VCaP (cell line): ENCODE data around the gene GFOD1.

Source experiments
- H3K27ac ChIP-seq: fragments of 450-650 bp; 2 replicates; pipeline ENCODE4 v1.5.1; 2017
- TF ChIP-seq, protein P1 (sequence below): fragments of 450-650 bp; conservative IDR thresholded peaks from 2 replicates; pipeline ENCODE4 v1.5.1; 2017; ENCODE audit warnings: mild to moderate bottlenecking, moderate library complexity

The GFOD1 gene

DNA sequence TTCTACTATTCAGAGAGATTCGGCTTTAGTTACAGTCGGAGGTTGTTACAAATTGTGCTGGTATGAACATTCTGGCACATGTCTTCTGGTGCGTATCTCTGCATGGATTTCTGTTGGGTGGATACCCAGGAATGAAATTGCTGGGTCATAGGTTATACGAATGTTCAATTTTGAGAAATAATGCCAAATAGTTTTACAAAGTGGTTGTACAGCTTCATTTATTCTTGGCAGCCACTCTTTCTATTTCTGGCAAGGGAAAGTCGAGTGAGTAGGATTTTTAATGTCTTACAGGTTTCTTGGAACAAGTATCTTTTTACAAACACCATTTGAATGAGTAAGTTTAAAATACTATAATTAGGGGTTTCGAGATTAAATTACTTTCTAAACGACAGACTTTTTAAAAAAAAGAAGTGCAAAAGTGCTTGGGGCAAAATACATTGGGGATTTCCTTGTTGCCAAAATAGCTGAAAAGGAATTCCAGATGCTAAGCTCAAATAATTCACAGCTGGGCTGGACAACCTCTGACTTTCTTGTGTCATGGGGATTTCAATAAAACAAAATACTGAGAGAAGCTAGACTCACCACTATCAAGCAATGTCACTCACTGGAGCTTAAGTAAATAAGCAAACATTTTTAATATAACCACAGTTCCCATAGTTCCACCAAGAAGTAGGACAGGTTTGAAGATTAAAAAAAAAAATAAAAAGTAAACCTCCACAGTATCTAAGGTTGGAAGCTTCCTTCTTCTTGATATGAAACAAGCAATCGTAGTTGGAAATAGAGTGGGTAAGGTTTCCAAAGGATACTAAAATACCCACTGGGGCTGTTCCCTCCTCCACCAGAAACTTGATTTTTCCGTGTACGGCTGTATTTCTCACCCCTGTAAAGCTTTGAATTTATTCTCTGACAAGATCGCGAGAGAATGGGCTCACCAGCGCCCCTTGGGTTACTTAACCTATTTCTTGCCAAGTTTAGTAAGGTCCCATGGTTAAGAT is 21.6 kb upstream of the GFOD1 start:
- TF ChIP-seq, protein P1, sequence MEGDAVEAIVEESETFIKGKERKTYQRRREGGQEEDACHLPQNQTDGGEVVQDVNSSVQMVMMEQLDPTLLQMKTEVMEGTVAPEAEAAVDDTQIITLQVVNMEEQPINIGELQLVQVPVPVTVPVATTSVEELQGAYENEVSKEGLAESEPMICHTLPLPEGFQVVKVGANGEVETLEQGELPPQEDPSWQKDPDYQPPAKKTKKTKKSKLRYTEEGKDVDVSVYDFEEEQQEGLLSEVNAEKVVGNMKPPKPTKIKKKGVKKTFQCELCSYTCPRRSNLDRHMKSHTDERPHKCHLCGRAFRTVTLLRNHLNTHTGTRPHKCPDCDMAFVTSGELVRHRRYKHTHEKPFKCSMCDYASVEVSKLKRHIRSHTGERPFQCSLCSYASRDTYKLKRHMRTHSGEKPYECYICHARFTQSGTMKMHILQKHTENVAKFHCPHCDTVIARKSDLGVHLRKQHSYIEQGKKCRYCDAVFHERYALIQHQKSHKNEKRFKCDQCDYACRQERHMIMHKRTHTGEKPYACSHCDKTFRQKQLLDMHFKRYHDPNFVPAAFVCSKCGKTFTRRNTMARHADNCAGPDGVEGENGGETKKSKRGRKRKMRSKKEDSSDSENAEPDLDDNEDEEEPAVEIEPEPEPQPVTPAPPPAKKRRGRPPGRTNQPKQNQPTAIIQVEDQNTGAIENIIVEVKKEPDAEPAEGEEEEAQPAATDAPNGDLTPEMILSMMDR = no peak
- H3K27ac ChIP-seq = peak overlapping the region; percentile 18

DNA sequence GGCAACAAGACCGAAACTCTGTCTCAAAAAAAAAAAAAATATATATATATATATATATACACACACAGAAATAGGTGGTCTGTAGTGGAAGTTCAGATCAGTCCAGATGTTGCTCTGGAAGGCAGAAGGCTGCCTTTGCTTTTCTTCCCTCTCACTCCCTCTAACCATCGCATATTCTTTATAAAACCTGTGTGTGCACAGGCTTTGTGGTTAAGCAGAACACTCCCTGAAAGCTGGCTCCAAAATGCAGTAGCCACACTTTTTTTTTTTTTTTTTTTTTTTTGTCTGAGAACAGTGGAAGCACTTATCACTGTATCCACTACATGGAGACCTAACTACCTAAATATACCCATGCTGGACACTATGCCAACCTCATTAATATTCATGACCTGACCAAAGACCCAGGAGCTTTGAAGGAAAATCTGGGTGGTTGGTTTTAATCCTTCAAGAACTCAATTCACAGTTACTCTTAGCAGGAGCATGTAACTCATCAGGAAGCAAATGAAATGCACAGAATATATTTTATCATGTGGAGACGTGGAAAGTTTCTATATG is 20.0 kb upstream of the GFOD1 start:
- no peak overlapping the region for H3K27ac ChIP-seq
- TF ChIP-seq, protein P1 = no peak

DNA sequence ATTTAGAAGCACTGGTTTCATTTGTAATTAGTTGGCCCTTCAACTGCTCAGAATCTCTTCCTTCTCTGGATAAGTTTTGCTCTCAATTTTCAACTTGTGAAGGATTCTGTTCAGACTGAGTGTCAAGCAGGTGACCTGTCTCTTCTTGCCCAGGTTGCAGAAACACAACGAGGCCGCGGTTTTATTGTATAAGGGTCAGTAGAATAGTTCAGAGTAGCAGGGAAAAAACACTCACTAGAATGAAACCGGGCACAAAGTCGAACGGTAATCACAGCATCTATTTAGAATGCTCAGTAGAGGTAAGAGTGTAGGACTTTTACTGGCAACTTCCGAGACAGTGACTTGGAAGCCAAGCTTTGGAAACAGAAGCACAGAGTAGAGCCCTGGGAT is 17.9 kb upstream of the GFOD1 start:
- no peak overlapping the region for H3K27ac ChIP-seq
- TF ChIP-seq, protein P1 = no peak

DNA sequence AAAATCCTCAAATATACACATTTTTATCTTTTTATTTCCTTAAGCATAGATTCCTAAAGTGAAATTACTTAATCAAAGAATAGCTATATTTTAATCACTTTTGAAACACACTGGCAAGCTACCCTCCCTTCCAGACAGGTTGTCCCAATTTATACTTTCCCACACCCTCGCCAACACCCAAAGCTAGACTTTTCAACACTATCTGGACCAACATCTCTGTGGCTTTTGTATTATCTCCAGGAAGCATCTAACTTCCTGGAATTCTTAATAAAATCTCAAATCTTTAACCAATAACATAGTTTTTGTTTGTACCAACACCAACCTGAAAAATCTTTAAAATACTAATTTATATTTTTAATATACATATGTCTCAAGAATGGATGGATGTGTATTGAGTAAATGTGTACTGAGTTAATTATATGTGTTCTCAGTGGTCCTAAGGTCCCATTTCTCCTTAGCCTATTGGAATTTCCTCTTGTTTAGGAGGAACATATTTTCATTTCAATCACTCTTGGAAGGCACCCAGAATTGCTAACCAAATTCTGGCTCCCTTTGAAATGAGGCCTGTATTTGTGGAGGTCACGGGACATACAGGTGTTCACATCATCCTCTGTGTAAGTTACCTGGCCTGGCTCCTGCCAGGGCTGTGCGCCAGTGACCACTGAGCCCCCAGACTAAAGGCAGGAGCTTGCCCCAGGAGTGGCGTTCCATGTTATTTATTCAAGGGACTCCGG is 17.4 kb upstream of the GFOD1 start:
- TF ChIP-seq, protein P1 = no peak
- no peak overlapping the region for H3K27ac ChIP-seq

DNA sequence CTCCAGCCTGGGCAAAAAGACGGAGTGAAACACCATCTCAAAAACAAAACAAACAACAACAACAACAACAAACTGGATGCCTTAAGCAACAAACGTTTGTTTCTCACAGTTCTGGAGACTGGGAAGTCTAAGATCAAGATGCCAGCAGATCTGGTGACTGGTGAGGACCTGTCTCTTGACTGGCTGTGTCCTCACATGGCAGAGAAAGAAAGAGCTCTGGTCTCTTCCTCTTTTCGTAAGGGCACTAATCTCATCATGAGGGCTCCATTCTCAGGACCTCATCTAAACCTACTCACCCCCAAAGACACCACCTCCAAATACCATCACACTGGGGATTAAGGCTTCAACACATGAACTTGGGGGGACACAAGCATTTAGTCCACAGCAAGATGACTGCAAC is 13.5 kb upstream of the GFOD1 start:
- no peak overlapping the region for H3K27ac ChIP-seq
- TF ChIP-seq, protein P1 = no peak

DNA sequence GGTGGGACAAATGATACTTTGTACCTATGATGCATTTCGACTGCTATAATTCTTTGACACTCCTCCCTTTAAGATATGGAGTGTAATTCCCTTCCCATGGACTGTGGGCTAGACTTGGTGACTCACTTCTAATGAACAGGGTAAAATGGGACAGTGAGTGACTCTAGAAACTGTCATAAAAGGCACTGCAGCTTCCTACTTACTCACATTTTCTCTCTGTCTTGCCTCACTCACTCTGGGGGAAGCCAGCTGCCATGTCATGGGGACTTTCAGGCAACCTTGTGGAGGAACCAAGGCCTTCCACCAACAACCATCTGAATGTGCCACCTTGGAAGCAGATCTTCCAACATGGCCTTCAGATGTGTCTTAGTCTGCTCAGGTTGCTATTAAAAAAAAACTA is 12.9 kb upstream of the GFOD1 start:
- TF ChIP-seq, protein P1 = no peak
- H3K27ac ChIP-seq = no peak overlapping the region
